Hematopoietic multipotent progenitor cell treated with erythropoietin and hydrocortisone succinate and interleukin-3 and kit ligand, for 8 days (in vitro differentiated cells): ENCODE measurements around the gene E2F8.
"Not testable (repeated sequence)": the region's sequence is repeated elsewhere in the genome, so short reads cannot be mapped to it uniquely, and the experiment has no call there.

Experiments used
- DNase-seq: peaks from one replicate; pipeline ENCODE4 v3.0.0-alpha.2; 2015

Gene E2F8, protein sequence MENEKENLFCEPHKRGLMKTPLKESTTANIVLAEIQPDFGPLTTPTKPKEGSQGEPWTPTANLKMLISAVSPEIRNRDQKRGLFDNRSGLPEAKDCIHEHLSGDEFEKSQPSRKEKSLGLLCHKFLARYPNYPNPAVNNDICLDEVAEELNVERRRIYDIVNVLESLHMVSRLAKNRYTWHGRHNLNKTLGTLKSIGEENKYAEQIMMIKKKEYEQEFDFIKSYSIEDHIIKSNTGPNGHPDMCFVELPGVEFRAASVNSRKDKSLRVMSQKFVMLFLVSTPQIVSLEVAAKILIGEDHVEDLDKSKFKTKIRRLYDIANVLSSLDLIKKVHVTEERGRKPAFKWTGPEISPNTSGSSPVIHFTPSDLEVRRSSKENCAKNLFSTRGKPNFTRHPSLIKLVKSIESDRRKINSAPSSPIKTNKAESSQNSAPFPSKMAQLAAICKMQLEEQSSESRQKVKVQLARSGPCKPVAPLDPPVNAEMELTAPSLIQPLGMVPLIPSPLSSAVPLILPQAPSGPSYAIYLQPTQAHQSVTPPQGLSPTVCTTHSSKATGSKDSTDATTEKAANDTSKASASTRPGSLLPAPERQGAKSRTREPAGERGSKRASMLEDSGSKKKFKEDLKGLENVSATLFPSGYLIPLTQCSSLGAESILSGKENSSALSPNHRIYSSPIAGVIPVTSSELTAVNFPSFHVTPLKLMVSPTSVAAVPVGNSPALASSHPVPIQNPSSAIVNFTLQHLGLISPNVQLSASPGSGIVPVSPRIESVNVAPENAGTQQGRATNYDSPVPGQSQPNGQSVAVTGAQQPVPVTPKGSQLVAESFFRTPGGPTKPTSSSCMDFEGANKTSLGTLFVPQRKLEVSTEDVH

GRCh38 chr11:19240420-19241259, at the start of gene E2F8:
Gene E2F8, minus strand, starts transcription at chr11:19240945. Its CDS starts 824 bp downstream, at chr11:19240121.
- DNase-seq = peak; percentile 96

DNA sequence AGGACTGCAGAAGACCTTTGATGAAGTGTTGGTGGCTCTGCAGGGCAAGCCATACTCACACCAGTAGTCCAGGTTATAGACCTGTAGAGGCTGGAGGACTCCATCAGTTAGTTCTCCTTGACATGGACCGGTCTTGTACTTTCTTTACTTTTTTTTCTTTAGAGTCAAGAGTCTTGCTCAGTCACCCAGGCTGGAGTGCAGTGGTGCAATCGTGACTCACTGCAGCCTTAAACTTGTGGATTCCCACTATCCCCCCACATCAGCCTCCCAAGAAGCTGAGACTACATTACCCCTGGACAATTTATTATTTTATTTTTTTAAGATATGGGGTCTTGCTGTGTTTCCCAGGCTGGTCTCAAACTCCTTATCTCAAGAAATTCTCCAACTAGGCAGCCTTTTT, 49.6 kb upstream of the E2F8 start:
- no peak for DNase-seq

DNA sequence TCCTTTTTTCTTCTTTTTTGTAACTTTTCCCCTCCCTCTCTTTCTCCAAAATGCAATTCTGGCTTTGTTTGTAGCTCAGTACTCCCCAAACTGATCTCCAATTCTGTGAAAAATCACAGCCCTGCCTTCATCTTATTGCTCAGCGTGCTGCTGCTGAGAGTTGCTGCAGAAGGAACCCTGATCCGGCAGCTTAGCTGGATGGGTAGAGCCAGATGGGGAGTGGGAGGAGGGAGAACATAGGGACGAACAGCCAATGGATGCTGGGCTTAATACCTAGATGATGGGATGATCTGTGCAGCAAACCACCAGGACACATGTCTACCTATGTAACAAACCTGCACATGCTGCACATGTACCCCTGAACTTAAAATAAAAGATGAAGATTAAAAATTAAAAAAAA, 47.5 kb upstream of the E2F8 start:
- DNase-seq = no peak

DNA sequence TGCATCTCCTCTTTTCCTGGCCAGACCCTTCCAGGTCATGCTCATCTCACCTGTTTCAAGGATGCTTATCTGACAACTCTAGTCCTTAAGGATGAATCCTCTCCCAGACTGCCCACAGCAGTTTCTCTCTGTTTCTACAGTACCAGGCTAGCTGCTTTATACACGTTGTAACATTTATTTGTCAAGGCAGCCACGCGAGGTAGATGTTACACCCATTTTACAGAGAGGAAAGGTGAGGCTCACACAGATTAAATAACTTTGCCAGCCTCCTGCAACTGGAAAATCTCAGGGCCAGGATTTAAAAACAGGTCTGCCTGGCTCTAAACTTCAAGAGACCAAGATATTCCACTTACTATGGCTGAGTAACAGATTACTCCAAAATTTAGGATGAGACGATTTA, 45.7 kb upstream of the E2F8 start:
- no peak for DNase-seq

DNA sequence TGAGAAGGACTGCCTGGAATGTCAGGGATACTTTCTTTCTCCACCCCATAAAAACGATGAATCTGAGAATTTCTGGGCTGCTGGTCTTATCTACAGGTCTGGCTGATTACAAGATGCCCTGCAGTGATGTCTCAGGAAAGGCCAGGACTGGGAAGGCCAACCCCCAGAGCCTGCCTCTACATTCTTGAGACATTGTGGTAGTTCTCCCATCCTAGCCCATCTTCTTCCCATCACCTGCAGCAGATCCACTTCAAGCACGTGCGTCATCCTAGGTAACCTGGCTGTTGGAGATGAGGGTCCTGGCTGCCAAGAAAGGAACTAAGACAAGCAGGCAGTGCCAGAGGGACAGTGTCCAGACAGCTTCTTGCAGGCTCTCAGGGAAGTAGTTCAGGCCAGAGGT, 44.1 kb upstream of the E2F8 start:
- DNase-seq = no peak

DNA sequence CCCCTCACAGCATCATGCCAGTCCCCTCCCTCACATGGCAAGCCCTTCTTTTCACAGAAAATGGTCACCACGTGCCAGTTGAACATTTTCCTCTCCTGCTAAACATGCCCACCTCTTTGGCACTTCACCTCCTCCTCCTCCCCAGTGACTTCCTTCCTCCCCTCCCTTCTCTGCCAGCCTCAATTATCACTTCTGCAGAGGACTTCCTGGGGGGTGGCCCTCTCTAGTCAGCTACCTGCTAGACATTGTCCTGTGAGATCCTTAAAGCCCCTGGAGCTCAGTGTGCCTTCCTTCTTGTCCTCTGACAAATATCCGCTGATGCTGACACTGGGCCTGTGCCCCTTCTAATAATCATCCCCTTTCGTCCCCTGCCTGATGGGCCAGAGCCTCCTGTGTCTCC, 43.2 kb upstream of the E2F8 start:
- DNase-seq = no peak

DNA sequence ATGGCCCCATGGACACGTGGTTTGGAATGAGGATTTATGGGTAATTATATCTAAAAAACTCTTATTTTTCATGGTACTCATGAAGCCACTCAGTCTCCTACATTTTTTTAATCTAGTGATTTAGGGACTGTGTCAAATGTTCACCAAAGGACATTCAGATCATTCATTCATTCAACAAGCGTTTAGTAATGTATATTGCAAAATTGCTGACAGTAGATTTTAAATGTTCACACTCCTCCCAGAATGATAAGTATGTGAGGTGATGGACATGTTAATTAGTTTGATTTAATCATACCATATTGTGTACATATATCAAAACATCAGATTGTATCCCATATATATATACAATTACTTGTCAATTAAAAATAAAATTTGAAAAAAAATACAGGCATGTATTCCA, 40.8 kb upstream of the E2F8 start:
- DNase-seq = no peak

DNA sequence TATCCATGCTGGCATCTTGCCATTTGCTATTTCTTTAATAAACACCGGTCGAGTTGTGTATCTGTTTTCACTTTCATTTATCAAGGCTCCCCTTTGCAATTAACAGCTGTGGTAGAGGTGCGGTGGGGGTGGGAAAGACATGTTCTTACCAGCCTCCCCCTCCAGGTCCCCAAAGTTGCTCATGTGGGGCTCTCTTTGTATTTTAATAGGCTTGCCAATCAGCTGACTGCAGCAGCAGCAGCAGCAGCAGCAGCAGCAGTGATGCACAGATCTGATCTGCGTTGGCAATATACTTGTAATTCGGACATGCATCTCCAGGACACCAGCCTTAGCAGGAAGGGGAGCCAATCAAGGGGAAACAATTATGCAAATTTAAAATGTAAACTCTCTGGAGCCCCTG, 40.3 kb upstream of the E2F8 start:
- DNase-seq = no peak

- peak; percentile 3 for DNase-seq
Measured at GRCh38 chr11:19279451-19279850, 38.7 kb upstream of the E2F8 start.

DNA sequence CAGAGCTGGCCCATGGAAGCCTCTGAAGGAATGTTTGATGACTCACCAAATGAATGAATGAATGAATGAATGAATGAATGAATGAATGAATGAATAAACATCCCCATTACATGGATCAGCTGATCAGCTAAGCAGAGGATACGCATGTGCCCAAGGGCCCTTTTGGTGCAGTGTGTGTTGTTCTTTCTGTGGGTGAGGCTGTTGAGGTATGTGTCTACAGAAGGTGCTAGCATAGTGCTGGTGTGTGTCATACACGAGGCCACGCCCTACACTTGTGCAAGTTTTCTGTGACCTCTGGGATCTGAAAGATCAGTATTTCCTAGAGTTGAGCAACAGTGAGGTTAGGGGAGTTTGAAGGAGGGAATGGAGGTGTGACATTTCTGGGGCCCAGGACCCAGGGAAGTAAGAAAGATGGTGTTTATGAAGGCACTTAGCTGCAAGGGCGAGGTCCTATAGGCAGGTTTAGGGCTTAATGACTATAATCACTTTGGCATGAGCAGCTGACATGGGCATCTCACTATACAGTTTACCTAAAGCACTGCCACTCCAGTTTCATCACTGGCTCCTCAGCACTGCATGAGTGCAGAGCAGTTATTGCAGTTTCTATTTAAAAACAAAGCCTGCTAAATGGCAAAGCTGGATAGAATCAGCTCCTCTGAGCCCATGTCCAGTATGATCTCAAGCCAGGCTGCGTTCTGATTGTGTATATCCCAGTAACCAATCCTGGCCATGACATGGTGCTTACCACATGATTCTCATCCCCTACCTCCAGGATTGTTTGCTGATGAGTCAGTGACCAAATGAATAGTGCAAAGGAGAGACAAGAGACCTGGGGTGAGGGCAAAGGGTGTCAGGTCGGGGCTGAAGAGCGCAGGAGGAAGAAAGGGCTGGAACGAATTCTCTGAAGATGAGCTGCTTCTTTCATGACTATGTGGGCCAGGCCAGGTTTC, 36.4 kb upstream of the E2F8 start:
- no peak for DNase-seq

GRCh38 chr11:19275496-19275895, 34.8 kb upstream of the E2F8 start:
- DNase-seq = no peak

DNA sequence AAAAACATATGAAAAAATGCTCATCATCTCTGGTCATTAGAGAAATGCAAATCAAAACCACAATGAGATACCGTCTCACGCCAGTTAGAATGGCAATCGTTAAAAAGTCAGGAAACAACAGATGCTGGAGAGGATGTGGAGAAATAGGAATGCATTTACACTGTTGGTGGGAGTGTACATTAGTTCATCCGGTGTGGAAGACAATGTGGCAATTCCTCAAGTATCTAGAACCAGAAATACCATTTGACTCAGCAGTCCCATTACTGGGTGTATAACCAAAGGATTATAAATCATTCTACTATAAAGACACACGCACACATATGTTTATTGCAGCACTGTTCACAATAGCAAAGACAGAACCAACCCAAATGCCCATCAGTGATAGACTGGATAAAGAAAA, 32.5 kb upstream of the E2F8 start:
- not testable (repeated sequence) for DNase-seq

- peak; percentile 5 for DNase-seq
Measured at GRCh38 chr11:19268909-19269308, 28.2 kb upstream of the E2F8 start.

GRCh38 chr11:19267567-19267966, 26.8 kb upstream of the E2F8 start:
- DNase-seq = no peak

DNA sequence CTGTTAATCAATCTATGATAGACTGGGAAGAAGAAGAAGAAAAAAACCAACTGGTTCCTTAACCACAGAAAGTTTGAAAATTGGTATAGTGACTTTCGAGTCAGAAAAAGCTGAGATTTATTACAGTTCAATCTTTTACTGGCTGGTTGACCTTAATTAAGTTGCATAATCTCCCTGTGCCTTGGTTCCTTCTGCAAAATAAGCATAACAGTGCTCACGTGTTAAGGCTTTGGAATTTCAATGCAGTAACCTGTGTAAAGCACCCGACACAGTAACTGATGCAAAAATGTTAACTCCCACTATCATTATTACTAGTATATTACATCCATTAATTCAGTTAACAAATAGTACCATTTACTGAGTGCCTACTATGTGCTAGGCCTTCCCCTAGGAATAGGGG, 22.6 kb upstream of the E2F8 start:
- no peak for DNase-seq

GRCh38 chr11:19259487-19260345, 19.0 kb upstream of the E2F8 start:
- DNase-seq = peak; percentile 79

GRCh38 chr11:19258641-19259230, 18.0 kb upstream of the E2F8 start:
- no peak for DNase-seq

DNA sequence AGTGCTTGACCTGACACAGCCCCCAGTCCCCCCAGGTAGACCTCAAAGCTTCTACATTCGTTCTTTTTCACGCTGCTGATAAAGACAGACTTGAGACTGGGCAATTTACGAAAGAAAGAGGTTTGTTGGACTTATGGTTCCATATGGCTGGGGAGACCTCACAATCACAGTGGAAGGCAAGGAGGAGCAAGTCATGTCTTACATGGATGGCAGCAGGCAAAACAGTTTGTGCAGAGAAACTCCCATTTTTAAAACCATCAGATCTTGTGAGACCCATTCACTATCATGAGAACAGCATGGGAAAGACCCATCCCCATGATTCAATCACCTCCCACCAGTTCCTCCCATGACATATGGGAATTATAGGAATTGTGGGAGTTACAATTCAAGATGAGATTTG, 13.7 kb upstream of the E2F8 start:
- not testable (repeated sequence) for DNase-seq

DNA sequence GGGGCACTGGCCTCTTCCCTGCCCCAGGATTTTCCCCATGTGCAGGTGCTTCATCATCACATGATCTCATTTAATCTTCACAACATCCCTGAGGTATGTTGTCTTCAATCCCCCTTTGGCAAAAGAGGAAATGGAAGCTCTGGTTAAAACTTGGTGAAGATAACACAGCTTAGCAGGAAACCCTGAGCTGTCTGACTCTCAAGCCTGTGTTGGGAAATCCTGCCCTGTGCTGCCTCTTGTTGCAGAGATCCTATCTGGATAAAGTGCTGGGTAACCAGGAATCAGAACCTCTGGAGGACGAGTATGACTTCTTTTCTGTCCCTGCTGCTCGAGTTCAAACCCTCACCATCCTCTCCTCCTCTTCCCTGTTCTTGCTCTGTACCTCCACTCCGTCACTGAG, 13.1 kb upstream of the E2F8 start:
- no peak for DNase-seq

DNA sequence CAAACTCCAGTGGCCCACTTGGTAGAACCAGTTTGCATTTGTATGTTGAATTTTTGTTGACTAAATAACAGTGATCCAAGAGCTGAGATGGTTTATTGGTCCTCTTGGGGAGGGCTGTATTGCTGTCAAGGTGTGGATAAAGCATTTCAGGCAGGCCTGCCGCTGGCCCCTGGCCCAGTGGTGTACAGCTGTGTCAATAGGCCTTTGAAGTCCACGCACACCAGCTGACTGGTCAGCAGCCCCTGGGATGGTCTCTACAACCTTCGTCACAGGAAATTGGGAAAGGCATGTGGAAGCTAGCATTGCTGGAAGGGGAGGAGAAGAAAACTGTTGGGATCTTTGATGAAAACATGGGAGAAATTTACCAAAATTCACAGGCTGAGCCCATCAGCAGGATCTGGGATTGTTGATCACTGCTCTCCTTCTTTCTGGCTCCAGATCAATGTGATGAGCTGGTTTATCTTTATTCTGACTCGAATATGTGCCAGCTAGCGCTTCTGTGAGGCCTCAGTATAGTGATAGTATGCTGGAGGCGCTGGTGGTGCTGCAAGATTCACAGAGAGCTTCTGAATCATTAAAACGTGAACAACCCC, 12.5 kb upstream of the E2F8 start:
- DNase-seq = no peak
